Uterus (tissue), 2 donors: ENCODE measurements around the gene SASS6.

Experiments used
- POLR2A ChIP-seq, 2 donors: fragments of 450-650 bp; IDR thresholded peaks; one replicate each; pipeline ENCODE4 v1.6.1; 2016; ENCODE audit warnings: antibody characterized with exemption in 2 of 2, mild to moderate bottlenecking in 1 of 2, moderate library complexity in 1 of 2
- TF ChIP-seq, protein P1 (sequence below), 4 experiments: fragments of 200-600 bp in 2 of 4; fragments of 450-650 bp in 2 of 4; sonication (generic) in 2 of 4; IDR thresholded peaks; one replicate each; pipeline ENCODE4 v1.5.1; 2016 to 2019; ENCODE audit warnings: antibody characterized with exemption in 4 of 4, mild to moderate bottlenecking in 2 of 4, moderate library complexity in 1 of 4

DNA sequence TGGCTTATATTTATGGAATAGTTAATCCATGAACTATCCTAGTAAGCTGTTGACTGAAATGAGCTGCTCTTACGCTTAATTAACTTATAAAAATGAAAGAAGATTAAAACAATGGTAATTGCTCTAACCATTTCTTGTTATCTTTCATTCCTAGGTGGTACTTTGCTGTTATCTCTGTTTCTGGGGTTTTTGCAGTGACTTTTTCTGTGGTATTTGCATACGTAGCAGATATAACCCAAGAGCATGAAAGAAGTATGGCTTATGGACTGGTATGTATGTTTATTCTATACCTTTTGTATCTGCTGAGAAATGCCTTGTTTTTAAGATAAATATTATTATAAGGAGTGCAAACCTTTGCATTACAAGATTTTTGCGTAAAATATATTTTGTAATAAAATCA, 71.0 kb downstream of the SASS6 start:
- TF ChIP-seq, protein P1, sequence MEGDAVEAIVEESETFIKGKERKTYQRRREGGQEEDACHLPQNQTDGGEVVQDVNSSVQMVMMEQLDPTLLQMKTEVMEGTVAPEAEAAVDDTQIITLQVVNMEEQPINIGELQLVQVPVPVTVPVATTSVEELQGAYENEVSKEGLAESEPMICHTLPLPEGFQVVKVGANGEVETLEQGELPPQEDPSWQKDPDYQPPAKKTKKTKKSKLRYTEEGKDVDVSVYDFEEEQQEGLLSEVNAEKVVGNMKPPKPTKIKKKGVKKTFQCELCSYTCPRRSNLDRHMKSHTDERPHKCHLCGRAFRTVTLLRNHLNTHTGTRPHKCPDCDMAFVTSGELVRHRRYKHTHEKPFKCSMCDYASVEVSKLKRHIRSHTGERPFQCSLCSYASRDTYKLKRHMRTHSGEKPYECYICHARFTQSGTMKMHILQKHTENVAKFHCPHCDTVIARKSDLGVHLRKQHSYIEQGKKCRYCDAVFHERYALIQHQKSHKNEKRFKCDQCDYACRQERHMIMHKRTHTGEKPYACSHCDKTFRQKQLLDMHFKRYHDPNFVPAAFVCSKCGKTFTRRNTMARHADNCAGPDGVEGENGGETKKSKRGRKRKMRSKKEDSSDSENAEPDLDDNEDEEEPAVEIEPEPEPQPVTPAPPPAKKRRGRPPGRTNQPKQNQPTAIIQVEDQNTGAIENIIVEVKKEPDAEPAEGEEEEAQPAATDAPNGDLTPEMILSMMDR (IDR thresholded peaks at IDR 0.05) = no peak
- TF ChIP-seq POLR2A (IDR thresholded peaks at IDR 0.05) = no peak
